Stomach (tissue), 4 donors: ENCODE measurements around the gene CST7.

Experiments
- POLR2A ChIP-seq, 4 donors: fragments of 450-650 bp; IDR thresholded peaks; one replicate each; pipeline ENCODE4 v1.6.1; 2016; ENCODE audit warnings: antibody characterized with exemption in 4 of 4, control low read depth in 2 of 4, mild to moderate bottlenecking in 1 of 4, moderate library complexity in 1 of 4
- TF ChIP-seq, protein P1 (sequence below), 7 experiments: fragments of 450-650 bp in 4 of 7; fragments of 200-600 bp in 3 of 7; sonication (generic) in 3 of 7; IDR thresholded peaks; one replicate each; pipeline ENCODE4 v1.5.1; 2016 to 2019; ENCODE audit warnings: antibody characterized with exemption in 7 of 7, control low read depth in 2 of 7, mild to moderate bottlenecking in 1 of 7

DNA sequence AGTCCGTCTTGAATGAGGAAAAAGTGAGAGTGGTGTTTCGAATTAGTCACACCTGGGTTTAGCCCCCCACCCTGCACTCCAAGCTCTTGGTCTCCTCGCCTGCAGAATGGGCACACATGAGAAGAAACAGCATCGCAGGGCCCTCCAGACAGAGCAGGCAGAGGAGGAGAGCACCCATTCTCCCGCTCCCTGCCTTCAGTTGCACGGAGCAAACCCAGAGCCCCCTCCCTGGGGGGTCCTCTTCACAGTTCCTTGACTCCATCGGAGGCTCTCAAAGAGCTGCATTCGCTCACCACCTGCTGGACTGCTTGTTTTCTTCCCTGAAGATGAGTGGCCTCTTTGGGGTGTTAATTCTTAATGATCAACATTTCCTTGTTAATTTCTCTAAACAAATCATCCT, 5.1 kb downstream of the CST7 start:
- no peak for TF ChIP-seq POLR2A (IDR thresholded peaks at IDR 0.05)
- TF ChIP-seq, protein P1, sequence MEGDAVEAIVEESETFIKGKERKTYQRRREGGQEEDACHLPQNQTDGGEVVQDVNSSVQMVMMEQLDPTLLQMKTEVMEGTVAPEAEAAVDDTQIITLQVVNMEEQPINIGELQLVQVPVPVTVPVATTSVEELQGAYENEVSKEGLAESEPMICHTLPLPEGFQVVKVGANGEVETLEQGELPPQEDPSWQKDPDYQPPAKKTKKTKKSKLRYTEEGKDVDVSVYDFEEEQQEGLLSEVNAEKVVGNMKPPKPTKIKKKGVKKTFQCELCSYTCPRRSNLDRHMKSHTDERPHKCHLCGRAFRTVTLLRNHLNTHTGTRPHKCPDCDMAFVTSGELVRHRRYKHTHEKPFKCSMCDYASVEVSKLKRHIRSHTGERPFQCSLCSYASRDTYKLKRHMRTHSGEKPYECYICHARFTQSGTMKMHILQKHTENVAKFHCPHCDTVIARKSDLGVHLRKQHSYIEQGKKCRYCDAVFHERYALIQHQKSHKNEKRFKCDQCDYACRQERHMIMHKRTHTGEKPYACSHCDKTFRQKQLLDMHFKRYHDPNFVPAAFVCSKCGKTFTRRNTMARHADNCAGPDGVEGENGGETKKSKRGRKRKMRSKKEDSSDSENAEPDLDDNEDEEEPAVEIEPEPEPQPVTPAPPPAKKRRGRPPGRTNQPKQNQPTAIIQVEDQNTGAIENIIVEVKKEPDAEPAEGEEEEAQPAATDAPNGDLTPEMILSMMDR (IDR thresholded peaks at IDR 0.05), result no peak
